ENCODE data around the gene ZMIZ1. TPM values are rescaled to one million over a fixed set of nuclear protein-coding genes. Genes with fewer than 3 reads are reported as not detected.
A peak's percentile ranks its signal among the peaks of the same experiment; 100 is the strongest.

Gene ZMIZ1
- polyA plus RNA-seq, 1 donor from 2014 or later, result 26.8 TPM

DNA sequence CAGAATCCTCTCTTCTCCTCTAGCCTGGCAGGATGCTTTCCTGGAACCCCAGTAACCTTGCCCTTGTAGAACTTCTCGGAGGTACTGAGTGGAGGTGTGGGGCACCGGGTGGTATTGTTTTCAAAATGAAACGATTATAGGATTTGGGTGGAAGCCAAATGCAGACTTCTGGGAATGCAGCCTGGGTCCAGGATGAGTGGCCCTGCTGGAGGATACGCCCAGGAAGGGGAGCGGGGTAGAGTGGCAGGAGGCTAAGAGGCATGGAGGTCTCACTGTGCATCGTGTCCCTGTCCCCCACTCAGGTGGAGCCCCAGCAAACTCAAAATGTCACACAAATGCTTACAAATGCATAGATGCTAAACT is 169.4 kb downstream of the ZMIZ1 start:
- Histone ChIP-seq H3K36me3 (ENCODE audit: insufficient read depth, low read length) (no peaks in the 10 kb centered on the region), H4K20me1 (ENCODE audit: insufficient read depth) (no peaks in the 10 kb centered on the region), H3F3A (ENCODE audit: insufficient read depth, low read length, poor library complexity, severe bottlenecking) (peaks cover 4% of the 10 kb centered on the region), H3K9me3 (ENCODE audit: low read length) (no peaks in the 10 kb centered on the region), H3K4me2 (ENCODE audit: low read length) (no peak overlapping the region), H3K9ac (ENCODE audit: low read length) (no peak overlapping the region), H3K27me3 (ENCODE audit: insufficient read depth, low read depth, low read length) (no peaks in the 10 kb centered on the region), H3K4me3 (ENCODE audit: low read length) (no peak overlapping the region), H3K9me2 (ENCODE audit: insufficient read depth, low read length) (no peaks in the 10 kb centered on the region), H3K79me2 (replicated peaks; ENCODE audit: insufficient read depth, low read length) (peaks cover 12% of the 10 kb centered on the region), H2AFZ (ENCODE audit: low read depth, low read length) (no peak overlapping the region), H3K27ac (ENCODE audit: low read length) (no peak overlapping the region)
- no peak for TF ChIP-seq SMC3 (conservative IDR thresholded peaks at IDR 0.05; ENCODE audit: poor library complexity)
- TF ChIP-seq EP300 (conservative IDR thresholded peaks at IDR 0.05; ENCODE audit: poor library complexity, severe bottlenecking), result no peak
- no peak for TF ChIP-seq TAF1 (IDR thresholded peaks at IDR 0.05; ENCODE audit: low read depth)
- TF ChIP-seq POLR2AphosphoS5 (IDR thresholded peaks at IDR 0.05), result no peak
- TF ChIP-seq, protein P1, sequence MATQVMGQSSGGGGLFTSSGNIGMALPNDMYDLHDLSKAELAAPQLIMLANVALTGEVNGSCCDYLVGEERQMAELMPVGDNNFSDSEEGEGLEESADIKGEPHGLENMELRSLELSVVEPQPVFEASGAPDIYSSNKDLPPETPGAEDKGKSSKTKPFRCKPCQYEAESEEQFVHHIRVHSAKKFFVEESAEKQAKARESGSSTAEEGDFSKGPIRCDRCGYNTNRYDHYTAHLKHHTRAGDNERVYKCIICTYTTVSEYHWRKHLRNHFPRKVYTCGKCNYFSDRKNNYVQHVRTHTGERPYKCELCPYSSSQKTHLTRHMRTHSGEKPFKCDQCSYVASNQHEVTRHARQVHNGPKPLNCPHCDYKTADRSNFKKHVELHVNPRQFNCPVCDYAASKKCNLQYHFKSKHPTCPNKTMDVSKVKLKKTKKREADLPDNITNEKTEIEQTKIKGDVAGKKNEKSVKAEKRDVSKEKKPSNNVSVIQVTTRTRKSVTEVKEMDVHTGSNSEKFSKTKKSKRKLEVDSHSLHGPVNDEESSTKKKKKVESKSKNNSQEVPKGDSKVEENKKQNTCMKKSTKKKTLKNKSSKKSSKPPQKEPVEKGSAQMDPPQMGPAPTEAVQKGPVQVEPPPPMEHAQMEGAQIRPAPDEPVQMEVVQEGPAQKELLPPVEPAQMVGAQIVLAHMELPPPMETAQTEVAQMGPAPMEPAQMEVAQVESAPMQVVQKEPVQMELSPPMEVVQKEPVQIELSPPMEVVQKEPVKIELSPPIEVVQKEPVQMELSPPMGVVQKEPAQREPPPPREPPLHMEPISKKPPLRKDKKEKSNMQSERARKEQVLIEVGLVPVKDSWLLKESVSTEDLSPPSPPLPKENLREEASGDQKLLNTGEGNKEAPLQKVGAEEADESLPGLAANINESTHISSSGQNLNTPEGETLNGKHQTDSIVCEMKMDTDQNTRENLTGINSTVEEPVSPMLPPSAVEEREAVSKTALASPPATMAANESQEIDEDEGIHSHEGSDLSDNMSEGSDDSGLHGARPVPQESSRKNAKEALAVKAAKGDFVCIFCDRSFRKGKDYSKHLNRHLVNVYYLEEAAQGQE (IDR thresholded peaks at IDR 0.05; ENCODE audit: borderline replicate concordance), result no peak
- TF ChIP-seq EZH2 (IDR thresholded peaks at IDR 0.05; ENCODE audit: borderline replicate concordance, insufficient read depth, low read length, poor library complexity, severe bottlenecking), result no peak
- TF ChIP-seq, protein P2, sequence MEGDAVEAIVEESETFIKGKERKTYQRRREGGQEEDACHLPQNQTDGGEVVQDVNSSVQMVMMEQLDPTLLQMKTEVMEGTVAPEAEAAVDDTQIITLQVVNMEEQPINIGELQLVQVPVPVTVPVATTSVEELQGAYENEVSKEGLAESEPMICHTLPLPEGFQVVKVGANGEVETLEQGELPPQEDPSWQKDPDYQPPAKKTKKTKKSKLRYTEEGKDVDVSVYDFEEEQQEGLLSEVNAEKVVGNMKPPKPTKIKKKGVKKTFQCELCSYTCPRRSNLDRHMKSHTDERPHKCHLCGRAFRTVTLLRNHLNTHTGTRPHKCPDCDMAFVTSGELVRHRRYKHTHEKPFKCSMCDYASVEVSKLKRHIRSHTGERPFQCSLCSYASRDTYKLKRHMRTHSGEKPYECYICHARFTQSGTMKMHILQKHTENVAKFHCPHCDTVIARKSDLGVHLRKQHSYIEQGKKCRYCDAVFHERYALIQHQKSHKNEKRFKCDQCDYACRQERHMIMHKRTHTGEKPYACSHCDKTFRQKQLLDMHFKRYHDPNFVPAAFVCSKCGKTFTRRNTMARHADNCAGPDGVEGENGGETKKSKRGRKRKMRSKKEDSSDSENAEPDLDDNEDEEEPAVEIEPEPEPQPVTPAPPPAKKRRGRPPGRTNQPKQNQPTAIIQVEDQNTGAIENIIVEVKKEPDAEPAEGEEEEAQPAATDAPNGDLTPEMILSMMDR (IDR thresholded peaks at IDR 0.05; ENCODE audit: poor library complexity, severe bottlenecking), result no peak
- TF ChIP-seq RAD21 (conservative IDR thresholded peaks at IDR 0.05), result no peak
- no peak for TF ChIP-seq MXI1 (conservative IDR thresholded peaks at IDR 0.05; ENCODE audit: poor library complexity, severe bottlenecking)

DNA sequence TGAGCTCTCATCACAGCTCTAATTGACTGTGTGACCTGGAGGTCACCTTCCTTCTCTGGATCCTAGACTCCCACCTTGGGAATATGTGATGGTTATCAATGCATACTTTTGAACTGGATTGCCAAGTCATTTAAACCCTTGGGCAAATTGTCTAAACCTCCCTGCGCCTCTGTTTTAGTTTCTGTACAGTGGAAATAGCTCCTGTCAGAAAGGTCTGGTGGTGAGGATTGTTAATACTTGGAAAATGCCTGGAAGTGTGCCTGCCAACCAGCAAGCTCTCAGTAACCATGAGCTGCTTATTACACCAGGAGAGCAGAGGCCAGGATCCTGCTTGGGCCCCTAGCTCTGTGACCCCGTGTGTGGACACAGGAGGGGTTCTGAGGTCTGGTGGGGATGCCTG is 169.8 kb downstream of the ZMIZ1 start:
- Histone ChIP-seq H3K9ac (ENCODE audit: low read length) (peak overlapping the region; percentile 56), H3K4me3 (ENCODE audit: low read length) (no peak overlapping the region), H3K36me3 (ENCODE audit: insufficient read depth, low read length) (no peaks in the 10 kb centered on the region), H3K9me3 (ENCODE audit: low read length) (no peaks in the 10 kb centered on the region), H3K27ac (ENCODE audit: low read length) (peak overlapping the region; percentile 55), H3F3A (ENCODE audit: insufficient read depth, low read length, poor library complexity, severe bottlenecking) (peaks cover 4% of the 10 kb centered on the region), H2AFZ (ENCODE audit: low read depth, low read length) (no peak overlapping the region), H3K79me2 (replicated peaks; ENCODE audit: insufficient read depth, low read length) (peaks cover 12% of the 10 kb centered on the region), H3K4me2 (ENCODE audit: low read length) (no peak overlapping the region), H3K9me2 (ENCODE audit: insufficient read depth, low read length) (no peaks in the 10 kb centered on the region), H4K20me1 (ENCODE audit: insufficient read depth) (no peaks in the 10 kb centered on the region), H3K27me3 (ENCODE audit: insufficient read depth, low read depth, low read length) (no peaks in the 10 kb centered on the region)
- TF ChIP-seq, protein P1 (IDR thresholded peaks at IDR 0.05; ENCODE audit: borderline replicate concordance), result no peak
- TF ChIP-seq MXI1 (conservative IDR thresholded peaks at IDR 0.05; ENCODE audit: poor library complexity, severe bottlenecking) (no peak), RAD21 (conservative IDR thresholded peaks at IDR 0.05) (no peak), EZH2 (IDR thresholded peaks at IDR 0.05; ENCODE audit: borderline replicate concordance, insufficient read depth, low read length, poor library complexity, severe bottlenecking) (no peak), SMC3 (conservative IDR thresholded peaks at IDR 0.05; ENCODE audit: poor library complexity) (no peak), EP300 (conservative IDR thresholded peaks at IDR 0.05; ENCODE audit: poor library complexity, severe bottlenecking) (no peak), TAF1 (IDR thresholded peaks at IDR 0.05; ENCODE audit: low read depth) (no peak), POLR2AphosphoS5 (IDR thresholded peaks at IDR 0.05) (no peak)
- TF ChIP-seq, protein P2 (IDR thresholded peaks at IDR 0.05; ENCODE audit: poor library complexity, severe bottlenecking), result no peak
